Measurements from ENCODE around the gene ABCA13. TPM values are rescaled to one million over a fixed set of nuclear protein-coding genes. Genes with fewer than 3 reads are reported as not detected.

Gene ABCA13
- total RNA-seq, 4 donors from 2014 or later, result 0.38 to 9.8 (median 4.9) TPM

DNA sequence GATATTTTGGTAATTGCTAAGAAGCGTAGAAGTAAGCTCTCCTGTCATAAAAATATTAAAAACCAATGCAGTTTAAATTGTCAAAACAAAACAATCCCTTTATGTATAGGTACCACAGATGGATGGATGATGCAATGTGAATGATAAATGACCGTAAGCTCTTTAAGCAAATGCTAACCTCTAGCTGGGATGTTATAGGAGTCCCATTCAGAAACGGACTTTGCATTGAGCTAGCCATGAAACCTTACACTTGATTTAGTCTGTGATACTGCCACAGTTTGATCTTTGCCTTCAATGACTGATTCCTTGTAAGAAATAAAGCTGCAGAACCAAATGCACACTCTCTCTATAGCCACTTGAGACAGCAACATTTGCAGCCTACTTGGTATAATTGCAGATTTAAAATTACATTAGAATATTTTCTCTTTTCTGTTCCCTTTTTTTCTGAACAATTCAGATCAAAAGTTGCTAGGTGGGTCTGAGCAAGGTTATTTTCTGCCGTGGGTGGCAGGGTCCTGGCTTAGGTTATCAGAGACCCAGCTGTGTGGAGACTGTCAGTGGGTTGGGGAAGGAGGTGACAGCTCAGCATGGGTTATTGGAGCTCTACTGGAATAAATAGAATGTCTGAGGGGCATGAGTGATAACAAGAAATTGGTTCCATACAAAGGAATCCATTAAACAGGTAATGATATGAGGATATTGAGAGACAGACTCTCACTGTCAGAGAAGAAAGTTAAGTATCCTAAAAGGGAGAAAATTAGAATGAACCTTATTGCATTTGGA lies 494.3 kb downstream of the ABCA13 start:
- DNase-seq, result no peak
- Histone ChIP-seq H3K4me1 (no peaks in the 10 kb centered on the region), H3K9me3 (no peaks in the 10 kb centered on the region), H3K36me3 (no peaks in the 10 kb centered on the region), H3K27ac (no peak overlapping the region), H3K4me3 (no peak overlapping the region), H3K27me3 (no peaks in the 10 kb centered on the region)
- intact Hi-C loops (cut with DNase I), result no loop called here
- TF ChIP-seq POLR2A (IDR thresholded peaks at IDR 0.05), result no peak
- TF ChIP-seq, protein P1, sequence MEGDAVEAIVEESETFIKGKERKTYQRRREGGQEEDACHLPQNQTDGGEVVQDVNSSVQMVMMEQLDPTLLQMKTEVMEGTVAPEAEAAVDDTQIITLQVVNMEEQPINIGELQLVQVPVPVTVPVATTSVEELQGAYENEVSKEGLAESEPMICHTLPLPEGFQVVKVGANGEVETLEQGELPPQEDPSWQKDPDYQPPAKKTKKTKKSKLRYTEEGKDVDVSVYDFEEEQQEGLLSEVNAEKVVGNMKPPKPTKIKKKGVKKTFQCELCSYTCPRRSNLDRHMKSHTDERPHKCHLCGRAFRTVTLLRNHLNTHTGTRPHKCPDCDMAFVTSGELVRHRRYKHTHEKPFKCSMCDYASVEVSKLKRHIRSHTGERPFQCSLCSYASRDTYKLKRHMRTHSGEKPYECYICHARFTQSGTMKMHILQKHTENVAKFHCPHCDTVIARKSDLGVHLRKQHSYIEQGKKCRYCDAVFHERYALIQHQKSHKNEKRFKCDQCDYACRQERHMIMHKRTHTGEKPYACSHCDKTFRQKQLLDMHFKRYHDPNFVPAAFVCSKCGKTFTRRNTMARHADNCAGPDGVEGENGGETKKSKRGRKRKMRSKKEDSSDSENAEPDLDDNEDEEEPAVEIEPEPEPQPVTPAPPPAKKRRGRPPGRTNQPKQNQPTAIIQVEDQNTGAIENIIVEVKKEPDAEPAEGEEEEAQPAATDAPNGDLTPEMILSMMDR (IDR thresholded peaks at IDR 0.05), result no peak
- WGBS, 2 donors, result 77 to 79% methylated on average over 4 of the region's 4 CpGs

DNA sequence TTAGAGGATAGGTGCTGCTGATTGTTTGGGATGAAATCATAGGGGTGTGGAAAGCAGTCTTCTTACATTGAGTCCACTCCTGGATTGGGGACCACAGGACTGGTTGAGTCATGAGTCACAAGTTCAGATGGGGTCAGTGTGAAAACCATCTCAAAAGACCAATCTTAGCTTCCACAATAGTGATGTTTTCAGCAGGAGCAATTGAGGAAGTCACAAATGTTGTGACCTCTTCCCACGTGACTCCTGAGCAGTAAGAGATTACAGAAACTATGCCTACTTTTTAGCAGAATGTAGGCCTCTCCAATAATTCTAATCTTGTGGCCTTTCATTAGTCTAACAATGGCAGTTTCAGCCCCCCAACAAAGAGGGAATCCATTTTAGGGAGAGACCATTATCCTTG lies 496.1 kb downstream of the ABCA13 start:
- 67 to 75% methylated on average over 1 of the region's 1 CpG for WGBS, 2 donors
- Histone ChIP-seq H3K4me1 (no peaks in the 10 kb centered on the region), H3K27ac (no peak overlapping the region), H3K36me3 (no peaks in the 10 kb centered on the region), H3K4me3 (no peak overlapping the region), H3K9me3 (no peaks in the 10 kb centered on the region), H3K27me3 (no peaks in the 10 kb centered on the region)
- no peak for DNase-seq
- intact Hi-C loops (cut with DNase I), result no loop called here
- TF ChIP-seq, protein P1 (IDR thresholded peaks at IDR 0.05), result no peak
- no peak for TF ChIP-seq POLR2A (IDR thresholded peaks at IDR 0.05)

DNA sequence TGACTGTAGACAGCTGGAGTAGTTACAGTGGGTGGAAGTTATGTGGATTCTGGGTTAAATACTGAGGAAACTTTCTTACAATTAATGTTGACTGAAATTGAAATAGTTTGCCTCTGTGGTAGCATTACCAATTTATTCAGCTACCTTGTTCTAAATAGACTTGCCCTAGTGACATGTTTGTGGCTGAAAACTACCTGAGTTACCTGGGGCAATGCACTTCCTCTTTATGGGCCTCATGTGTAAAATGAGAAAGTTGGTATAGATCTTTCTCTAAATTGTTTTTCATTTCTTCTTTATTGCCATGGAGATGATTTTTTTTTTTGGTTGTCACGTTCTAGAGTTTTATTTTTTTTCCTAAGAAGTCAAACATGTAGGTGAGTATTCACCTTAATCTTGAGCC lies 500.4 kb downstream of the ABCA13 start:
- Histone ChIP-seq H3K4me3 (no peak overlapping the region), H3K4me1 (no peaks in the 10 kb centered on the region), H3K9me3 (no peaks in the 10 kb centered on the region), H3K27ac (no peak overlapping the region), H3K36me3 (no peaks in the 10 kb centered on the region), H3K27me3 (no peaks in the 10 kb centered on the region)
- no peak for TF ChIP-seq POLR2A (IDR thresholded peaks at IDR 0.05)
- DNase-seq, result no peak
- whole genome bisulfite sequencing, 2 donors, result 48 to 65% methylated on average over 1 of the region's 1 CpG
- intact Hi-C loops (cut with DNase I), result no loop called here

DNA sequence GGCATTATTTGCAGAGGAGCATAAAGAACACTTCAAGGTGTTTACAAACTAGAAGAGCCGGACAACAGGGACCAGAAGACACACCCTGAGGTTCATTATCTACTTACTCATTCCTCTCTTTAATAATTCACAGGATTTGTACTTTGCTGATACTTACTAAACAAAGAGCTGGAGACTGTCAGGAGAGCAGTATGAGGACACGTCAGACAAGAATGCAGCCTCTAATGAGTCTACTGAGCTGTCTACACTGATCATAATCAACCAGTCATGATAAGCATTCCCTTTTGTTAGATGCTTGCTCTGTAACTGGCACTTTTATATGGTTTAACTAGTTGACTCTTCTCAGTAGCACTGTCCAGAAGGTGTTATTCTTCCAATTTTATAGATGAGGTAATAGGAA lies 509.7 kb downstream of the ABCA13 start:
- Histone ChIP-seq H3K4me1 (no peaks in the 10 kb centered on the region), H3K4me3 (no peak overlapping the region), H3K36me3 (no peaks in the 10 kb centered on the region), H3K27ac (no peak overlapping the region), H3K9me3 (peaks cover 0 to 7% (median 0%) of the 10 kb centered on the region in 3 donors), H3K27me3 (no peaks in the 10 kb centered on the region)
- intact Hi-C loops (cut with DNase I), result no loop called here
- WGBS, 2 donors, result 26 to 68% methylated on average over 2 of the region's 2 CpGs
- TF ChIP-seq, protein P1 (IDR thresholded peaks at IDR 0.05), result no peak
- TF ChIP-seq POLR2A (IDR thresholded peaks at IDR 0.05), result no peak
- DNase-seq, result no peak

DNA sequence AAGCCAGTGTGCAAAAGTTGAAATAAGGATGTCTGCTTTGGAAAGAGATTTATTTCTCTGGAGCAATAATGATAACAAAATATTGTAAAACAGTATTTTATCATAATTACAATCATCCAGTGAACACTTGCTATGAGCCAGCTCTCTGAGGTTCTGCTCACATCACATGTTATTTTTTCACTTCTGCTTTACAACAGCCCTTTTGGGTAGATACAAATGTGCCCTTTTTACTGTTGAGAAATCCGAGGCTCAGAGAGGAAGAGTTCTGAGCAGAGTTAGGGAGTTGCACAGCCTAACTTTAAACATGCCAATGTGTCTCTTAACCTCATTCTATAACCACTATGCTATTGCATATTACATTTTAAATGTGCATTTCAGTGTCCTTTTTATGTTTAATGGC lies 520.5 kb downstream of the ABCA13 start:
- 38 to 53% methylated on average over 1 of the region's 1 CpG for WGBS, 2 donors
- intact Hi-C loops (cut with DNase I), result no loop called here
- no peaks in the 10 kb centered on the region for H3K9me3 ChIP-seq
- no peak for DNase-seq
- TF ChIP-seq, protein P1 (IDR thresholded peaks at IDR 0.05), result no peak
- TF ChIP-seq POLR2A (IDR thresholded peaks at IDR 0.05), result no peak
- no peaks in the 10 kb centered on the region for H3K36me3 ChIP-seq
- no peaks in the 10 kb centered on the region for H3K4me1 ChIP-seq
- H3K27ac ChIP-seq, result no peak overlapping the region
- H3K4me3 ChIP-seq, result no peak overlapping the region
- no peaks in the 10 kb centered on the region for H3K27me3 ChIP-seq

Other genes with a start within 250 kb of the ABCA13 start
- gene PKD1L1, start 223.0 kb upstream of the ABCA13 start, total RNA-seq, result under 1 TPM in 3 of 4 donors, not detected in 1; 0.06 to 0.19 (median 0.13) TPM
- gene HUS1, start 191.8 kb upstream of the ABCA13 start, total RNA-seq, result 10 to 100 TPM; 15.2 to 31.6 (median 24.0) TPM
- not detected for gene SUN3, start 142.4 kb upstream of the ABCA13 start, total RNA-seq
- 1 to 10 TPM in 2 of 4 donors, under 1 TPM in 2; 0.57 to 2.3 (median 1.0) TPM for gene C7orf57, start 135.9 kb upstream of the ABCA13 start, total RNA-seq
- gene UPP1, start 82.2 kb upstream of the ABCA13 start, total RNA-seq, result 100 to 1,000 TPM in 1 of 4 donors, 10 to 100 TPM in 3; 21.5 to 178 (median 49.6) TPM